GM12801 (cell line): ENCODE measurements around the gene TRPM1.

ENCODE experiments used
- CTCF ChIP-seq: IDR thresholded peaks from one replicate; pipeline ENCODE4 v1.5.1; 2011; ENCODE audit warnings: control low read depth; ENCODE audit not compliant: insufficient read length; ENCODE audit errors: extremely low read depth

The TRPM1 gene

GRCh38 chr15:31021067-31021665 is 80.4 kb downstream of the TRPM1 start:
- TF ChIP-seq CTCF: no peak

- TF ChIP-seq CTCF: no peak
Observed at GRCh38 chr15:31020542-31020941, 81.0 kb downstream of the TRPM1 start.

GRCh38 chr15:31019986-31020385 is 81.5 kb downstream of the TRPM1 start:
- TF ChIP-seq CTCF: no peak

GRCh38 chr15:31017311-31017710 is 84.2 kb downstream of the TRPM1 start:
- no peak for TF ChIP-seq CTCF

GRCh38 chr15:31016446-31016915 is 85.0 kb downstream of the TRPM1 start:
- no peak for TF ChIP-seq CTCF

- no peak for TF ChIP-seq CTCF
Observed at GRCh38 chr15:31014608-31014925, 87.0 kb downstream of the TRPM1 start.

GRCh38 chr15:31013863-31014607 is 87.5 kb downstream of the TRPM1 start:
- TF ChIP-seq CTCF: no peak
